Parietal lobe (tissue), 1 donor: ENCODE measurements around the gene HK2. TPM values are rescaled to one million over a fixed set of nuclear protein-coding genes. Genes with fewer than 3 reads are reported as not detected.

Source experiments
- total RNA-seq: library from RNA; depleted of rRNA; stranded (reverse); fragments of >200 nt; gene quantifications from one replicate; pipeline ENCODE4 v1.2.3, GENCODE V29; 2014

HK2 gene
- total RNA-seq: 3.4 TPM

GRCh38 chr2:74833418-74834233 is at the start of gene HK2:
Gene HK2, plus strand, starts transcription at chr2:74834127. Its CDS starts 454 bp downstream, at chr2:74834581.

Other genes starting within 250 kb of the HK2 start
- gene M1AP, start 185.8 kb upstream of the HK2 start, total RNA-seq: not detected
- 20.7 TPM for gene SEMA4F, start 179.9 kb upstream of the HK2 start, total RNA-seq
- 22.8 TPM for gene POLE4, start 124.5 kb downstream of the HK2 start, total RNA-seq